Fibroblast of peridontal ligament (primary cell): ENCODE results near the gene PPP2R5A.
"Not testable (repeated sequence)": the region's sequence is repeated elsewhere in the genome, so short reads cannot be mapped to it uniquely, and the experiment has no call there.

Experiments used
- DNase-seq: peaks from one replicate; pipeline ENCODE4 v3.0.0-alpha.2; 2010; ENCODE audit errors: extremely low read depth

The PPP2R5A gene

GRCh38 chr1:212297338-212297737 lies 12.1 kb downstream of the PPP2R5A start:
- no peak for DNase-seq

GRCh38 chr1:212301580-212301979 lies 16.4 kb downstream of the PPP2R5A start:
- peak; percentile 70 for DNase-seq

GRCh38 chr1:212302745-212303383 lies 17.7 kb downstream of the PPP2R5A start:
- DNase-seq, result peak; percentile 61

GRCh38 chr1:212305342-212305741 lies 20.1 kb downstream of the PPP2R5A start:
- no peak for DNase-seq

GRCh38 chr1:212305984-212306452 lies 20.8 kb downstream of the PPP2R5A start:
- DNase-seq, result not testable (repeated sequence)

GRCh38 chr1:212309967-212310366 lies 24.8 kb downstream of the PPP2R5A start:
- DNase-seq, result no peak

GRCh38 chr1:212310383-212310782 lies 25.2 kb downstream of the PPP2R5A start:
- DNase-seq, result no peak

- peak; percentile 31 for DNase-seq
These were observed 26.8 kb downstream of the PPP2R5A start for GRCh38 chr1:212311836-212312497.

- DNase-seq, result peak; percentile 94
These were observed 28.4 kb downstream of the PPP2R5A start for GRCh38 chr1:212313616-212314015.

GRCh38 chr1:212315184-212315583 lies 30.0 kb downstream of the PPP2R5A start:
- no peak for DNase-seq

GRCh38 chr1:212315907-212316306 lies 30.7 kb downstream of the PPP2R5A start:
- peak; percentile 29 for DNase-seq

- no peak for DNase-seq
These were observed 32.7 kb downstream of the PPP2R5A start for GRCh38 chr1:212317916-212318315.

- not testable (repeated sequence) for DNase-seq
These were observed 35.8 kb downstream of the PPP2R5A start for GRCh38 chr1:212321031-212321430.

- no peak for DNase-seq
These were observed 37.9 kb downstream of the PPP2R5A start for GRCh38 chr1:212323066-212323465.

- DNase-seq, result no peak
These were observed 41.3 kb downstream of the PPP2R5A start for GRCh38 chr1:212326541-212326940.

- peak; percentile 44 for DNase-seq
These were observed 43.0 kb downstream of the PPP2R5A start for GRCh38 chr1:212328248-212328647.

- DNase-seq, result no peak
These were observed 43.9 kb downstream of the PPP2R5A start for GRCh38 chr1:212329105-212329504.

- peak; percentile 16 for DNase-seq
These were observed 55.9 kb downstream of the PPP2R5A start for GRCh38 chr1:212341090-212341489.

GRCh38 chr1:212344905-212345304 lies 59.7 kb downstream of the PPP2R5A start:
- DNase-seq, result no peak

- no peak for DNase-seq
These were observed 61.4 kb downstream of the PPP2R5A start for GRCh38 chr1:212346601-212347000.

GRCh38 chr1:212351588-212352362 lies 66.6 kb downstream of the PPP2R5A start:
- DNase-seq, result no peak

GRCh38 chr1:212353181-212353580 lies 68.0 kb downstream of the PPP2R5A start:
- no peak for DNase-seq

- DNase-seq, result no peak
These were observed 69.3 kb downstream of the PPP2R5A start for GRCh38 chr1:212354464-212354863.
